H9 (cell line): ENCODE measurements around the gene CEP164. TPM values are rescaled to one million over a fixed set of nuclear protein-coding genes. Genes with fewer than 3 reads are reported as not detected.

Experiments
- DNase-seq: peaks from one replicate; pipeline ENCODE4 v3.0.0-alpha.2; 2017
- H2AFZ ChIP-seq: one replicate; pipeline ENCODE4 v1.6.1; 2013; ENCODE audit warnings: mild to moderate bottlenecking, low read length, control low read depth, moderate library complexity
- H2AK5ac ChIP-seq: 2 replicates; pipeline ENCODE4 v1.6.1; 2013; ENCODE audit warnings: low read length, control low read depth, mixed read lengths; ENCODE audit not compliant: insufficient read length
- H2BK120ac ChIP-seq: one replicate; pipeline ENCODE4 v1.6.1; 2013; ENCODE audit warnings: low read depth, mild to moderate bottlenecking, low read length, control low read depth, inconsistent platforms; ENCODE audit not compliant: poor library complexity, severe bottlenecking
- H2BK12ac ChIP-seq: 2 replicates; pipeline ENCODE4 v1.6.1; 2013; ENCODE audit warnings: low read length, control low read depth, mixed read lengths, low read depth; ENCODE audit not compliant: insufficient read length
- H2BK15ac ChIP-seq: 2 replicates; pipeline ENCODE4 v1.6.1; 2013; ENCODE audit warnings: low read depth, low read length, control low read depth
- H2BK20ac ChIP-seq: one replicate; pipeline ENCODE4 v1.6.1; 2013; ENCODE audit warnings: low read depth, mild to moderate bottlenecking, low read length, control low read depth, inconsistent platforms; ENCODE audit not compliant: poor library complexity, severe bottlenecking
- H2BK5ac ChIP-seq: 2 replicates; pipeline ENCODE4 v1.6.1; 2013; ENCODE audit warnings: low read length, control low read depth, mixed read lengths; ENCODE audit not compliant: insufficient read length
- H3K14ac ChIP-seq: 2 replicates; pipeline ENCODE4 v1.6.1; 2013; ENCODE audit warnings: low read length, control low read depth; ENCODE audit not compliant: insufficient read depth
- H3K18ac ChIP-seq: 2 replicates; pipeline ENCODE4 v1.6.1; 2013; ENCODE audit warnings: low read depth, mild to moderate bottlenecking, mixed read lengths, low read length, control low read depth; ENCODE audit not compliant: insufficient read length
- H3K23ac ChIP-seq: 2 replicates; pipeline ENCODE4 v1.6.1; 2013; ENCODE audit warnings: low read length, control low read depth, mixed read lengths, low read depth; ENCODE audit not compliant: insufficient read length
- H3K23me2 ChIP-seq: 2 replicates; pipeline ENCODE4 v1.6.1; 2013; ENCODE audit warnings: low read depth, mild to moderate bottlenecking, mixed read lengths, low read length, control low read depth; ENCODE audit not compliant: insufficient read length, poor library complexity, severe bottlenecking
- H3K27ac ChIP-seq: 2 replicates; pipeline ENCODE4 v1.5.1; 2013; ENCODE audit warnings: low read length, control low read depth, mixed read lengths, low read depth; ENCODE audit not compliant: insufficient read length
- H3K27me3 ChIP-seq: 2 replicates; pipeline ENCODE4 v1.6.1; 2013; ENCODE audit warnings: low read length, control low read depth, inconsistent platforms; ENCODE audit not compliant: insufficient read depth
- H3K4ac ChIP-seq: 2 replicates; pipeline ENCODE4 v1.6.1; 2013; ENCODE audit warnings: low read depth, mild to moderate bottlenecking, control low read depth, inconsistent platforms, low read length, moderate library complexity
- H3K4me1 ChIP-seq: 2 replicates; pipeline ENCODE4 v1.6.1; 2013; ENCODE audit warnings: low read length, control low read depth, inconsistent platforms; ENCODE audit not compliant: insufficient read depth
- H3K4me2 ChIP-seq: 2 replicates; pipeline ENCODE4 v1.6.1; 2013; ENCODE audit warnings: low read length, control low read depth, mixed read lengths; ENCODE audit not compliant: insufficient read length, insufficient read depth
- H3K56ac ChIP-seq: 2 replicates; pipeline ENCODE4 v1.6.1; 2013; ENCODE audit warnings: low read depth, mild to moderate bottlenecking, mixed read lengths, low read length, control low read depth; ENCODE audit not compliant: insufficient read length
- H3K79me1 ChIP-seq: 2 replicates; pipeline ENCODE4 v1.6.1; 2013; ENCODE audit warnings: low read depth, mild to moderate bottlenecking, moderate library complexity, low read length, control low read depth, inconsistent platforms; ENCODE audit not compliant: insufficient read depth, poor library complexity, severe bottlenecking
- H3K79me2 ChIP-seq: 2 replicates; pipeline ENCODE4 v1.6.1; 2013; ENCODE audit warnings: low read length, control low read depth, inconsistent platforms; ENCODE audit not compliant: insufficient read depth
- H3K9ac ChIP-seq: 2 replicates; pipeline ENCODE4 v1.6.1; 2013; ENCODE audit warnings: low read length, control low read depth, mixed read lengths; ENCODE audit not compliant: insufficient read length; ENCODE audit errors: extremely low read depth
- H3K9me3 ChIP-seq: one replicate; pipeline ENCODE4 v1.6.1; 2013; ENCODE audit warnings: low read depth, low read length, inconsistent platforms; ENCODE audit not compliant: control insufficient read depth
- H3T11ph ChIP-seq: one replicate; pipeline ENCODE4 v1.6.1; 2013; ENCODE audit warnings: mild to moderate bottlenecking, low read length, control low read depth, inconsistent platforms
- H4K20me1 ChIP-seq: one replicate; pipeline ENCODE4 v1.6.1; 2013; ENCODE audit not compliant: control insufficient read depth, insufficient read length, insufficient read depth
- H4K5ac ChIP-seq: 2 replicates; pipeline ENCODE4 v1.6.1; 2013; ENCODE audit warnings: low read depth, mild to moderate bottlenecking, mixed read lengths, low read length, control low read depth; ENCODE audit not compliant: insufficient read length
- H4K8ac ChIP-seq: replicated peaks from 2 replicates; pipeline ENCODE4 v1.6.1; 2013; ENCODE audit warnings: low read length, control low read depth, mixed read lengths, low read depth; ENCODE audit not compliant: insufficient read length
- H4K91ac ChIP-seq: 2 replicates; pipeline ENCODE4 v1.6.1; 2013; ENCODE audit warnings: low read depth, mild to moderate bottlenecking, moderate library complexity, mixed read lengths, low read length, control low read depth; ENCODE audit not compliant: insufficient read length
- H3K27ac Mint-ChIP-seq, 3 experiments: 2 replicates in 2 of 3; 3 replicates in 1 of 3; pipeline ENCODE4 v1.8.0; 2020 to 2021; ENCODE audit warnings: mixed read lengths in 3 of 3, mild to moderate bottlenecking in 1 of 3, moderate library complexity in 1 of 3
- H3K27me3 Mint-ChIP-seq: 2 replicates; pipeline ENCODE4 v1.8.0; 2021; ENCODE audit warnings: low read depth, mild to moderate bottlenecking, moderate library complexity, mixed read lengths
- H3K36me3 Mint-ChIP-seq, 3 experiments: 2 replicates in 2 of 3; 3 replicates in 1 of 3; pipeline ENCODE4 v1.8.0; 2020 to 2021; ENCODE audit warnings: low read depth in 3 of 3, mixed read lengths in 3 of 3; ENCODE audit not compliant: insufficient read depth in 1 of 3
- H3K4me1 Mint-ChIP-seq, 2 experiments: 2 replicates each; pipeline ENCODE4 v1.8.0; 2020; ENCODE audit warnings: mixed read lengths in 2 of 2
- H3K4me3 Mint-ChIP-seq, 2 experiments: 2 replicates in 1 of 2; 3 replicates in 1 of 2; pipeline ENCODE4 v1.8.0; 2020 to 2021; ENCODE audit warnings: mild to moderate bottlenecking in 2 of 2, mixed read lengths in 2 of 2, moderate library complexity in 1 of 2
- H3K9me3 Mint-ChIP-seq, 2 experiments: 2 replicates in 1 of 2; 3 replicates in 1 of 2; pipeline ENCODE4 v1.8.0; 2020; ENCODE audit warnings: mild to moderate bottlenecking in 2 of 2, mixed read lengths in 2 of 2, moderate library complexity in 1 of 2
- CTCF ChIP-seq: fragments of 200-600 bp; sonication (generic); conservative IDR thresholded peaks from 3 replicates; pipeline ENCODE4 v1.8.0; 2021; ENCODE audit warnings: antibody characterized with exemption, mild to moderate bottlenecking
- WGBS: extraction: QIAGEN DNeasy Blood & Tissue Kit; methylation state at CpG from one replicate; pipeline ENCODE4 v1.1.7; 2013; ENCODE audit warnings: missing lambda C conversion rate, low lambda C conversion rate, mixed read lengths; ENCODE audit not compliant: insufficient read length; ENCODE audit errors: extremely low coverage; 5-methylcytosine and 5-hydroxymethylcytosine counted together
- total RNA-seq: library from RNA; stranded (reverse); gene quantifications from 2 replicates; pipeline ENCODE4 v1.2.1, GENCODE V29; 2021

Gene CEP164
- total RNA-seq, 1 experiment from 2014 or later = 24.9 TPM

- Histone ChIP-seq H3K9me3 (no peaks in the 10 kb centered on the region), H2BK5ac (no peak overlapping the region), H3K23me2 (no peaks in the 10 kb centered on the region), H2BK15ac (no peak overlapping the region), H3K9ac (no peak overlapping the region), H4K5ac (no peak overlapping the region), H3T11ph (no peak overlapping the region), H3K79me2 (no peaks in the 10 kb centered on the region), H2BK12ac (no peak overlapping the region), H3K18ac (no peak overlapping the region), H3K27me3 (no peaks in the 10 kb centered on the region), H3K56ac (no peak overlapping the region), H2BK120ac (no peak overlapping the region), H3K4ac (no peak overlapping the region), H3K14ac (no peak overlapping the region), H4K91ac (no peak overlapping the region), H4K8ac (no peak overlapping the region), H2AFZ (no peak overlapping the region), H3K4me1 (no peaks in the 10 kb centered on the region), H2AK5ac (no peak overlapping the region), H3K4me2 (no peak overlapping the region), H3K23ac (no peak overlapping the region), H3K79me1 (no peaks in the 10 kb centered on the region), H3K27ac (no peak overlapping the region), H2BK20ac (no peak overlapping the region), H4K20me1 (no peaks in the 10 kb centered on the region)
- DNase-seq = no peak
- H3K27me3 Mint-ChIP-seq = no peaks in the 10 kb centered on the region
- H3K36me3 Mint-ChIP-seq = peaks cover 26 to 75% (median 64%) of the 10 kb centered on the region in 3 experiments; a peak in 6 of 7 replicates
- no peaks in the 10 kb centered on the region for H3K9me3 Mint-ChIP-seq
- no peak for TF ChIP-seq CTCF
- no peaks in the 10 kb centered on the region for H3K4me1 Mint-ChIP-seq
- no peak overlapping the region for H3K4me3 Mint-ChIP-seq
- no peak overlapping the region for H3K27ac Mint-ChIP-seq
- no CpG with 5 or more reads among the region's 2 CpGs for WGBS
Observed at GRCh38 chr11:117284053-117284452, 43.6 kb upstream of the CEP164 start.
